Transverse colon (tissue), 4 donors: ENCODE data around the gene MADCAM1. TPM values are rescaled to one million over a fixed set of nuclear protein-coding genes. Genes with fewer than 3 reads are reported as not detected.

Experiments
- DNase-seq: peaks from one replicate; pipeline ENCODE4 v3.0.0-alpha.2; 2019
- H3K27ac ChIP-seq, 4 donors: fragments of 200-600 bp; sonication (generic); 2 replicates each; pipeline ENCODE4 v1.5.1; 2016 to 2018; ENCODE audit warnings: inconsistent platforms in 4 of 4
- H3K27me3 ChIP-seq: fragments of 200-600 bp; sonication (generic); 2 replicates; pipeline ENCODE4 v1.5.1; 2017; ENCODE audit warnings: inconsistent platforms
- H3K36me3 ChIP-seq, 4 donors: fragments of 200-600 bp; sonication (generic); 2 replicates each; pipeline ENCODE4 v1.5.1; 2017 to 2019; ENCODE audit warnings: inconsistent platforms in 4 of 4
- H3K4me1 ChIP-seq, 4 donors: fragments of 200-600 bp; sonication (generic); 2 replicates each; pipeline ENCODE4 v1.5.1; 2017 to 2020; ENCODE audit warnings: inconsistent platforms in 4 of 4
- H3K4me3 ChIP-seq, 4 donors: fragments of 200-600 bp; sonication (generic); 1 replicate in 1 of 4; 2 replicates in 3 of 4; pipeline versions ENCODE4 v1.5.1 to v1.6.1; 2017 to 2019; ENCODE audit warnings: inconsistent platforms in 4 of 4
- H3K9me3 ChIP-seq, 2 donors: fragments of 200-600 bp; sonication (generic); 2 replicates each; pipeline ENCODE4 v1.5.1; 2017 to 2019; ENCODE audit warnings: inconsistent platforms in 2 of 2
- EP300 ChIP-seq: sonication (generic); formaldehyde crosslinking; IDR thresholded peaks from one replicate; pipeline ENCODE4 v1.6.1; 2017; ENCODE audit warnings: antibody characterized with exemption, low read depth
- POLR2A ChIP-seq: fragments of 450-650 bp; IDR thresholded peaks from one replicate; pipeline ENCODE4 v1.6.1; 2016; ENCODE audit warnings: antibody characterized with exemption, mild to moderate bottlenecking, moderate library complexity
- POLR2AphosphoS5 ChIP-seq, 3 donors: sonication (generic); formaldehyde crosslinking; IDR thresholded peaks; one replicate each; pipeline ENCODE4 v1.6.1; 2016; ENCODE audit warnings: antibody characterized with exemption in 3 of 3
- WGBS, 2 donors: methylation state at CpG; one replicate each; pipeline ENCODE4 v1.1.5; 2018; ENCODE audit warnings: low coverage in 1 of 2; 5-methylcytosine and 5-hydroxymethylcytosine counted together
- in situ Hi-C, 4 donors: fragments of 200-750 bp; cut with MboI; loops; one replicate each; pipeline versions ENCODE4 v1.15.0 to v1.15.1; 2017; ENCODE audit warnings: low sequenced_read_pairs in 3 of 4, low pct_ligation_motif_present in 1 of 4, low pct_unique_long_range_greater_than_20kb in 1 of 4
- intact Hi-C: fragments of 100-400 bp; cut with DNase I; formaldehyde crosslinking; loops from one replicate; pipeline ENCODE4 v1.15.1; 2023; ENCODE audit warnings: low total_unique reads
- total RNA-seq, 4 donors: library from RNA; depleted of rRNA; stranded (reverse); fragments of >200 nt; gene quantifications; one replicate each; pipeline ENCODE4 v1.1.0, GENCODE V29; 2016
- TF ChIP-seq, protein P1 (sequence below), 5 experiments: fragments of 200-600 bp in 3 of 5; fragments of 450-650 bp in 2 of 5; sonication (generic) in 3 of 5; IDR thresholded peaks; 1 replicate in 2 of 5; 2 replicates in 3 of 5; pipeline ENCODE4 v1.5.1; 2016 to 2017; ENCODE audit warnings: antibody characterized with exemption in 5 of 5, inconsistent platforms in 3 of 5, mild to moderate bottlenecking in 2 of 5, moderate library complexity in 1 of 5

MADCAM1 gene
- total RNA-seq, 4 donors from 2014 or later, result 0.68 to 6.7 (median 2.9) TPM

GRCh38 chr19:513368-514165 is 17.3 kb downstream of the MADCAM1 start:
- no peak overlapping the region for H3K4me3 ChIP-seq
- H3K36me3 ChIP-seq, result no peaks in the 10 kb centered on the region
- H3K4me1 ChIP-seq, result peaks cover 7 to 31% (median 22%) of the 10 kb centered on the region in 4 donors
- 76% methylated on average over 10 of the region's 10 CpGs; no CpG with 5 or more reads in 1 of the 2 donors for WGBS, 2 donors
- no peak for DNase-seq
- H3K27ac ChIP-seq, result no peak overlapping the region
- H3K27me3 ChIP-seq, result no peaks in the 10 kb centered on the region
- H3K9me3 ChIP-seq, result no peaks in the 10 kb centered on the region
- in situ Hi-C loops, result no loop called here
- intact Hi-C loops, result no loop called here
- TF ChIP-seq POLR2AphosphoS5 (IDR thresholded peaks at IDR 0.05) (no peak), POLR2A (no peak), EP300 (no peak)
- TF ChIP-seq, protein P1, sequence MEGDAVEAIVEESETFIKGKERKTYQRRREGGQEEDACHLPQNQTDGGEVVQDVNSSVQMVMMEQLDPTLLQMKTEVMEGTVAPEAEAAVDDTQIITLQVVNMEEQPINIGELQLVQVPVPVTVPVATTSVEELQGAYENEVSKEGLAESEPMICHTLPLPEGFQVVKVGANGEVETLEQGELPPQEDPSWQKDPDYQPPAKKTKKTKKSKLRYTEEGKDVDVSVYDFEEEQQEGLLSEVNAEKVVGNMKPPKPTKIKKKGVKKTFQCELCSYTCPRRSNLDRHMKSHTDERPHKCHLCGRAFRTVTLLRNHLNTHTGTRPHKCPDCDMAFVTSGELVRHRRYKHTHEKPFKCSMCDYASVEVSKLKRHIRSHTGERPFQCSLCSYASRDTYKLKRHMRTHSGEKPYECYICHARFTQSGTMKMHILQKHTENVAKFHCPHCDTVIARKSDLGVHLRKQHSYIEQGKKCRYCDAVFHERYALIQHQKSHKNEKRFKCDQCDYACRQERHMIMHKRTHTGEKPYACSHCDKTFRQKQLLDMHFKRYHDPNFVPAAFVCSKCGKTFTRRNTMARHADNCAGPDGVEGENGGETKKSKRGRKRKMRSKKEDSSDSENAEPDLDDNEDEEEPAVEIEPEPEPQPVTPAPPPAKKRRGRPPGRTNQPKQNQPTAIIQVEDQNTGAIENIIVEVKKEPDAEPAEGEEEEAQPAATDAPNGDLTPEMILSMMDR (IDR thresholded peaks at IDR 0.05), result no peak

DNA sequence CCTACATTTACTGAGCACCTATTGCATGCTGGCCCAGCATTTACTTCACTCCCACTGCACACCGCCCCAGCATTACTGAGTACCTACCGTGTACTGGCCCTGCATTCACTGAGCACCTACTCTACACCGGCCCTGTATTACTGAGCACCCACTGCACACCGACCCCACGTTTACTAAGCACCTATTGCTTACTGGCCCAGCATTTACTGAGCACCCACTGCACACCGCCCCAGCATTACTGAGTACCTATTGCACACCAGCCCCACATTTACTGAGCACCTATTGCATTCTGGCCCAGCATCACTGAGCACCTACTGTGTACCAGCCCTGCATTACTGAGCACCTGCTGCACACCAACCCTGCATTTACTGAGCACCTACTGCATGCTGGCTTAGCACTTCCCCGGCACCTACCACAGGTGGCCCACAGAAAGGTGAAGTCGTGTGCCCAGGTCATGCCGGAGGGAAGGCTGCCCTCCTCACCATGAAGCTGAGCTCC is 17.9 kb downstream of the MADCAM1 start:
- Histone ChIP-seq H3K36me3 (no peaks in the 10 kb centered on the region), H3K27ac (no peak overlapping the region), H3K4me3 (no peak overlapping the region), H3K4me1 (peaks cover 2 to 29% (median 18%) of the 10 kb centered on the region in 4 donors), H3K9me3 (no peaks in the 10 kb centered on the region), H3K27me3 (no peaks in the 10 kb centered on the region)
- 88 to 100% methylated on average over 1 to 7 of the region's 9 CpGs for WGBS, 2 donors
- DNase-seq, result no peak
- TF ChIP-seq EP300 (no peak), POLR2AphosphoS5 (IDR thresholded peaks at IDR 0.05) (no peak), POLR2A (no peak)
- TF ChIP-seq, protein P1 (IDR thresholded peaks at IDR 0.05), result no peak
- intact Hi-C loops (no loop called here), in situ Hi-C loops (no loop called here)

GRCh38 chr19:517721-518597 is 21.7 kb downstream of the MADCAM1 start:
- 44 to 46% methylated on average over 3 to 8 of the region's 10 CpGs for WGBS, 2 donors
- DNase-seq, result no peak
- Histone ChIP-seq H3K27ac (no peak overlapping the region), H3K4me1 (peaks cover 0 to 5% (median 0%) of the 10 kb centered on the region in 4 donors), H3K9me3 (no peaks in the 10 kb centered on the region), H3K27me3 (no peaks in the 10 kb centered on the region), H3K36me3 (no peaks in the 10 kb centered on the region), H3K4me3 (no peak overlapping the region)
- in situ Hi-C loops, result no loop called here
- intact Hi-C loops, result no loop called here
- TF ChIP-seq POLR2AphosphoS5 (IDR thresholded peaks at IDR 0.05) (no peak), POLR2A (no peak), EP300 (no peak)
- TF ChIP-seq, protein P1 (IDR thresholded peaks at IDR 0.05), result no peak

GRCh38 chr19:518598-519231 is 22.4 kb downstream of the MADCAM1 start:
- Histone ChIP-seq H3K4me3 (no peak overlapping the region), H3K27me3 (no peaks in the 10 kb centered on the region), H3K36me3 (no peaks in the 10 kb centered on the region), H3K4me1 (peaks cover 0 to 4% (median 0%) of the 10 kb centered on the region in 4 donors), H3K27ac (no peak overlapping the region), H3K9me3 (no peaks in the 10 kb centered on the region)
- 39% methylated on average over 37 of the region's 58 CpGs; no CpG with 5 or more reads in 1 of the 2 donors for WGBS, 2 donors
- TF ChIP-seq POLR2A (no peak), EP300 (no peak), POLR2AphosphoS5 (IDR thresholded peaks at IDR 0.05) (no peak)
- TF ChIP-seq, protein P1 (IDR thresholded peaks at IDR 0.05), result peak in 2 of 5 experiments; percentile 10 to 23
- in situ Hi-C loops (no loop called here), intact Hi-C loops (no loop called here)
- peak; percentile 40 for DNase-seq
